Nephron progenitor cell (in vitro differentiated cells): ENCODE results near the gene GATAD2A.
A peak's percentile ranks its signal among the peaks of the same experiment; 100 is the strongest.

Source experiments
- DNase-seq: peaks from one replicate; pipeline ENCODE4 v3.0.0; 2021
- H3K27ac Mint-ChIP-seq: 2 replicates; pipeline ENCODE4 v1.8.0; 2021; ENCODE audit warnings: mild to moderate bottlenecking, moderate library complexity, mixed read lengths
- H3K27me3 Mint-ChIP-seq: 2 replicates; pipeline ENCODE4 v1.8.0; 2021; ENCODE audit warnings: mild to moderate bottlenecking, low read depth, mixed read lengths; ENCODE audit not compliant: poor library complexity
- H3K36me3 Mint-ChIP-seq: 2 replicates; pipeline ENCODE4 v1.8.0; 2021; ENCODE audit warnings: low read depth, mixed read lengths
- H3K4me1 Mint-ChIP-seq: 2 replicates; pipeline ENCODE4 v1.8.0; 2021; ENCODE audit warnings: mixed read lengths
- H3K4me3 Mint-ChIP-seq: 2 replicates; pipeline ENCODE4 v1.8.0; 2021; ENCODE audit warnings: mild to moderate bottlenecking, moderate library complexity, mixed read lengths
- H3K9me3 Mint-ChIP-seq: 2 replicates; pipeline ENCODE4 v1.8.0; 2021; ENCODE audit warnings: mild to moderate bottlenecking, moderate library complexity, mixed read lengths
- CTCF ChIP-seq: fragments of 200-600 bp; sonication (generic); IDR thresholded peaks from 2 replicates; pipeline ENCODE4 v1.5.0; 2021; ENCODE audit warnings: antibody characterized with exemption

Gene GATAD2A

GRCh38 chr19:19461306-19461670 is 55.8 kb downstream of the GATAD2A start:
- Mint-ChIP-seq H3K27me3 (no peaks in the 10 kb centered on the region), H3K27ac (peak overlapping the region; percentile 97), H3K36me3 (peaks cover 25% of the 10 kb centered on the region), H3K4me1 (peaks cover 72% of the 10 kb centered on the region), H3K9me3 (peaks cover 10% of the 10 kb centered on the region), H3K4me3 (peak overlapping the region; percentile 34)
- DNase-seq = no peak
- no peak for TF ChIP-seq CTCF

GRCh38 chr19:19461671-19462622 is 56.5 kb downstream of the GATAD2A start:
- TF ChIP-seq CTCF = no peak
- Mint-ChIP-seq H3K27me3 (no peaks in the 10 kb centered on the region), H3K4me3 (peak overlapping the region; percentile 74), H3K9me3 (peaks cover 16% of the 10 kb centered on the region), H3K36me3 (peaks cover 32% of the 10 kb centered on the region), H3K27ac (peak overlapping the region; percentile 97), H3K4me1 (peaks cover 72% of the 10 kb centered on the region)
- peak; percentile 84 for DNase-seq

GRCh38 chr19:19463348-19464117 is 58.1 kb downstream of the GATAD2A start:
- Mint-ChIP-seq H3K36me3 (peaks cover 43% of the 10 kb centered on the region), H3K27ac (peak overlapping the region; percentile 91), H3K27me3 (peaks cover 4% of the 10 kb centered on the region), H3K9me3 (peaks cover 32% of the 10 kb centered on the region), H3K4me1 (peaks cover 64% of the 10 kb centered on the region), H3K4me3 (peak overlapping the region; percentile 72)
- DNase-seq = no peak
- no peak for TF ChIP-seq CTCF

GRCh38 chr19:19464339-19465098 is 59.0 kb downstream of the GATAD2A start:
- Mint-ChIP-seq H3K27ac (peak overlapping the region; percentile 97), H3K27me3 (peaks cover 5% of the 10 kb centered on the region), H3K4me1 (peaks cover 56% of the 10 kb centered on the region), H3K4me3 (peak overlapping the region; percentile 55), H3K9me3 (peaks cover 42% of the 10 kb centered on the region), H3K36me3 (peaks cover 53% of the 10 kb centered on the region)
- no peak for DNase-seq
- TF ChIP-seq CTCF = no peak

GRCh38 chr19:19465436-19466070 is 60.1 kb downstream of the GATAD2A start:
- no peak for TF ChIP-seq CTCF
- no peak overlapping the region for H3K27ac Mint-ChIP-seq
- H3K4me3 Mint-ChIP-seq = no peak overlapping the region
- no peak for DNase-seq
- peaks cover 51% of the 10 kb centered on the region for H3K9me3 Mint-ChIP-seq
- H3K4me1 Mint-ChIP-seq = peaks cover 47% of the 10 kb centered on the region
- peaks cover 63% of the 10 kb centered on the region for H3K36me3 Mint-ChIP-seq
- peaks cover 5% of the 10 kb centered on the region for H3K27me3 Mint-ChIP-seq
